ENCODE data around the gene AP1G1. TPM values are rescaled to one million over a fixed set of nuclear protein-coding genes. Genes with fewer than 3 reads are reported as not detected.
"Not testable (repeated sequence)": the region's sequence is repeated elsewhere in the genome, so short reads cannot be mapped to it uniquely, and the experiment has no call there.

Gene AP1G1
- total RNA-seq, 1 experiment from 2014 or later: 79.2 TPM

- Mint-ChIP-seq H3K27ac (no peak overlapping the region), H3K9me3 (no peaks in the 10 kb centered on the region), H3K36me3 (ENCODE audit: insufficient read depth in 1 of 3, low read depth in 3 of 3) (peaks cover 13 to 20% (median 20%) of the 10 kb centered on the region in 3 experiments; a peak in 6 of 7 replicates), H3K4me1 (no peaks in the 10 kb centered on the region), H3K4me3 (no peak overlapping the region), H3K27me3 (ENCODE audit: low read depth) (no peaks in the 10 kb centered on the region)
- Histone ChIP-seq H2BK120ac (ENCODE audit: low read depth, low read length, poor library complexity, severe bottlenecking) (no peak overlapping the region), H2BK20ac (ENCODE audit: low read depth, low read length, poor library complexity, severe bottlenecking) (no peak overlapping the region), H3K18ac (ENCODE audit: insufficient read length, low read depth, low read length) (no peak overlapping the region), H4K20me1 (ENCODE audit: control insufficient read depth, insufficient read depth, insufficient read length) (no peaks in the 10 kb centered on the region), H3K27ac (ENCODE audit: insufficient read length, low read depth, low read length) (no peak overlapping the region), H4K8ac (replicated peaks; ENCODE audit: insufficient read length, low read depth, low read length) (no peak overlapping the region), H3K23me2 (ENCODE audit: insufficient read length, low read depth, low read length, poor library complexity, severe bottlenecking) (no peaks in the 10 kb centered on the region), H3K79me2 (ENCODE audit: insufficient read depth, low read length) (peaks cover 5% of the 10 kb centered on the region; the same call in 1 of the 2 replicates), H3T11ph (ENCODE audit: low read length) (no peak overlapping the region), H3K9ac (ENCODE audit: extremely low read depth, insufficient read length, low read length) (no peak overlapping the region), H3K56ac (ENCODE audit: insufficient read length, low read depth, low read length) (no peak overlapping the region), H4K91ac (ENCODE audit: insufficient read length, low read depth, low read length) (no peak overlapping the region), H2BK15ac (ENCODE audit: low read depth, low read length) (no peak overlapping the region), H3K4me1 (ENCODE audit: insufficient read depth, low read length) (no peaks in the 10 kb centered on the region), H2BK5ac (ENCODE audit: insufficient read length, low read length) (no peak overlapping the region), H3K79me1 (ENCODE audit: insufficient read depth, low read depth, low read length, poor library complexity, severe bottlenecking) (peaks cover 19% of the 10 kb centered on the region), H3K4ac (ENCODE audit: low read depth, low read length) (no peak overlapping the region), H3K23ac (ENCODE audit: insufficient read length, low read depth, low read length) (no peak overlapping the region), H3K9me3 (ENCODE audit: control insufficient read depth, low read depth, low read length) (no peaks in the 10 kb centered on the region), H3K14ac (ENCODE audit: insufficient read depth, low read length) (no peak overlapping the region), H4K5ac (ENCODE audit: insufficient read length, low read depth, low read length) (no peak overlapping the region), H3K4me2 (ENCODE audit: insufficient read depth, insufficient read length, low read length) (no peak overlapping the region), H3K27me3 (ENCODE audit: insufficient read depth, low read length) (no peaks in the 10 kb centered on the region), H2AK5ac (ENCODE audit: insufficient read length, low read length) (no peak overlapping the region), H2AFZ (ENCODE audit: low read length) (no peak overlapping the region), H2BK12ac (ENCODE audit: insufficient read length, low read depth, low read length) (no peak overlapping the region)
- no CpG with 5 or more reads among the region's 3 CpGs for WGBS (ENCODE audit: extremely low coverage, insufficient read length, low lambda C conversion rate)
- TF ChIP-seq, protein P1, sequence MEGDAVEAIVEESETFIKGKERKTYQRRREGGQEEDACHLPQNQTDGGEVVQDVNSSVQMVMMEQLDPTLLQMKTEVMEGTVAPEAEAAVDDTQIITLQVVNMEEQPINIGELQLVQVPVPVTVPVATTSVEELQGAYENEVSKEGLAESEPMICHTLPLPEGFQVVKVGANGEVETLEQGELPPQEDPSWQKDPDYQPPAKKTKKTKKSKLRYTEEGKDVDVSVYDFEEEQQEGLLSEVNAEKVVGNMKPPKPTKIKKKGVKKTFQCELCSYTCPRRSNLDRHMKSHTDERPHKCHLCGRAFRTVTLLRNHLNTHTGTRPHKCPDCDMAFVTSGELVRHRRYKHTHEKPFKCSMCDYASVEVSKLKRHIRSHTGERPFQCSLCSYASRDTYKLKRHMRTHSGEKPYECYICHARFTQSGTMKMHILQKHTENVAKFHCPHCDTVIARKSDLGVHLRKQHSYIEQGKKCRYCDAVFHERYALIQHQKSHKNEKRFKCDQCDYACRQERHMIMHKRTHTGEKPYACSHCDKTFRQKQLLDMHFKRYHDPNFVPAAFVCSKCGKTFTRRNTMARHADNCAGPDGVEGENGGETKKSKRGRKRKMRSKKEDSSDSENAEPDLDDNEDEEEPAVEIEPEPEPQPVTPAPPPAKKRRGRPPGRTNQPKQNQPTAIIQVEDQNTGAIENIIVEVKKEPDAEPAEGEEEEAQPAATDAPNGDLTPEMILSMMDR (conservative IDR thresholded peaks at IDR 0.05): no peak
- no peak for DNase-seq
Observed at GRCh38 chr16:71792176-71792575, 16.5 kb downstream of the AP1G1 start.

GRCh38 chr16:71790329-71790728 lies 18.3 kb downstream of the AP1G1 start:
- H3K4me1 Mint-ChIP-seq; H3K27me3 Mint-ChIP-seq (ENCODE audit: low read depth); H3T11ph ChIP-seq (ENCODE audit: low read length); H4K5ac ChIP-seq (ENCODE audit: insufficient read length, low read depth, low read length); H3K14ac ChIP-seq (ENCODE audit: insufficient read depth, low read length); H4K91ac ChIP-seq (ENCODE audit: insufficient read length, low read depth, low read length); H3K56ac ChIP-seq (ENCODE audit: insufficient read length, low read depth, low read length); H3K18ac ChIP-seq (ENCODE audit: insufficient read length, low read depth, low read length); DNase-seq; H4K20me1 ChIP-seq (ENCODE audit: control insufficient read depth, insufficient read depth, insufficient read length); H3K4ac ChIP-seq (ENCODE audit: low read depth, low read length); H3K23me2 ChIP-seq (ENCODE audit: insufficient read length, low read depth, low read length, poor library complexity, severe bottlenecking); H2BK20ac ChIP-seq (ENCODE audit: low read depth, low read length, poor library complexity, severe bottlenecking); H2BK120ac ChIP-seq (ENCODE audit: low read depth, low read length, poor library complexity, severe bottlenecking); H3K4me2 ChIP-seq (ENCODE audit: insufficient read depth, insufficient read length, low read length); H3K23ac ChIP-seq (ENCODE audit: insufficient read length, low read depth, low read length); H3K27me3 ChIP-seq (ENCODE audit: insufficient read depth, low read length); H3K27ac ChIP-seq (ENCODE audit: insufficient read length, low read depth, low read length); H2BK5ac ChIP-seq (ENCODE audit: insufficient read length, low read length); H3K9ac ChIP-seq (ENCODE audit: extremely low read depth, insufficient read length, low read length); H3K79me2 ChIP-seq (ENCODE audit: insufficient read depth, low read length); H3K4me3 Mint-ChIP-seq; H2BK15ac ChIP-seq (ENCODE audit: low read depth, low read length); H4K8ac ChIP-seq (replicated peaks; ENCODE audit: insufficient read length, low read depth, low read length); H2AFZ ChIP-seq (ENCODE audit: low read length); H3K9me3 ChIP-seq (ENCODE audit: control insufficient read depth, low read depth, low read length); H2AK5ac ChIP-seq (ENCODE audit: insufficient read length, low read length); H3K4me1 ChIP-seq (ENCODE audit: insufficient read depth, low read length); H3K9me3 Mint-ChIP-seq; H2BK12ac ChIP-seq (ENCODE audit: insufficient read length, low read depth, low read length): not testable (repeated sequence)
- H3K27ac Mint-ChIP-seq: peak overlapping the region; percentile 28 to 81 (median 31); a peak in 3 of 7 replicates
- peaks cover 13 to 29% (median 20%) of the 10 kb centered on the region in 3 experiments; a peak in 6 of 7 replicates for H3K36me3 Mint-ChIP-seq (ENCODE audit: insufficient read depth in 1 of 3, low read depth in 3 of 3)
- peaks cover 17% of the 10 kb centered on the region for H3K79me1 ChIP-seq (ENCODE audit: insufficient read depth, low read depth, low read length, poor library complexity, severe bottlenecking)
- no CpG with 5 or more reads among the region's 3 CpGs for WGBS (ENCODE audit: extremely low coverage, insufficient read length, low lambda C conversion rate)

Measured in H9 (cell line).